Osteoblast (primary cell): Measurements from ENCODE around the gene PHF12. TPM values are rescaled to one million over a fixed set of nuclear protein-coding genes. Genes with fewer than 3 reads are reported as not detected.

Experiments used
- DNase-seq: peaks from one replicate; pipeline ENCODE4 v3.0.0; 2011; ENCODE audit warnings: low spot score, mixed read lengths; ENCODE audit not compliant: insufficient read length; ENCODE audit errors: missing footprints
- H2AFZ ChIP-seq: 2 replicates; pipeline ENCODE4 v1.6.0; 2011; ENCODE audit warnings: mild to moderate bottlenecking, low read length
- H3K27ac ChIP-seq: 2 replicates; pipeline ENCODE4 v1.5.1; 2011; ENCODE audit warnings: mild to moderate bottlenecking, low read depth, low read length, moderate library complexity
- H3K27me3 ChIP-seq: 2 replicates; pipeline ENCODE4 v1.6.0; 2012; ENCODE audit warnings: mild to moderate bottlenecking, control low read depth, inconsistent platforms, low read length, moderate library complexity; ENCODE audit not compliant: insufficient read depth
- H3K36me3 ChIP-seq: 2 replicates; pipeline ENCODE4 v1.5.1; 2011; ENCODE audit warnings: mild to moderate bottlenecking, low read length, control low read depth, moderate library complexity; ENCODE audit not compliant: insufficient read depth
- H3K4me1 ChIP-seq: 2 replicates; pipeline ENCODE4 v1.5.1; 2011; ENCODE audit warnings: mild to moderate bottlenecking, low read length, control low read depth, moderate library complexity; ENCODE audit not compliant: insufficient read depth
- H3K4me2 ChIP-seq: 2 replicates; pipeline ENCODE4 v1.6.0; 2011; ENCODE audit warnings: mild to moderate bottlenecking, low read length; ENCODE audit not compliant: insufficient read depth
- H3K4me3 ChIP-seq: fragments of 200-600 bp; sonication (generic); 3 replicates; pipeline ENCODE4 v1.5.1; 2012; ENCODE audit warnings: mild to moderate bottlenecking, low read length, inconsistent platforms; ENCODE audit not compliant: insufficient read depth
- H3K79me2 ChIP-seq: 2 replicates; pipeline ENCODE4 v1.6.0; 2012; ENCODE audit warnings: mild to moderate bottlenecking, low read length, control low read depth, inconsistent platforms; ENCODE audit not compliant: insufficient read depth
- H3K9me3 ChIP-seq: 2 replicates; pipeline ENCODE4 v1.5.1; 2011; ENCODE audit warnings: low read depth, low read length, control low read depth
- H4K20me1 ChIP-seq: 2 replicates; pipeline ENCODE4 v1.6.0; 2012; ENCODE audit warnings: mild to moderate bottlenecking, low read length, control low read depth; ENCODE audit not compliant: insufficient read depth
- total RNA-seq: library from RNA; depleted of rRNA; stranded (reverse); fragments of >200 nt; gene quantifications from 2 replicates; pipeline ENCODE4 v1.2.3, GENCODE V29; 2012
- TF ChIP-seq, protein P1 (sequence below): IDR thresholded peaks from 2 replicates; pipeline ENCODE4 v1.5.1; 2011; ENCODE audit warnings: mild to moderate bottlenecking, low read depth, low read length, moderate library complexity; ENCODE audit errors: extremely low read depth

PHF12 gene
- total RNA-seq, 1 donor = 26.8 TPM

DNA sequence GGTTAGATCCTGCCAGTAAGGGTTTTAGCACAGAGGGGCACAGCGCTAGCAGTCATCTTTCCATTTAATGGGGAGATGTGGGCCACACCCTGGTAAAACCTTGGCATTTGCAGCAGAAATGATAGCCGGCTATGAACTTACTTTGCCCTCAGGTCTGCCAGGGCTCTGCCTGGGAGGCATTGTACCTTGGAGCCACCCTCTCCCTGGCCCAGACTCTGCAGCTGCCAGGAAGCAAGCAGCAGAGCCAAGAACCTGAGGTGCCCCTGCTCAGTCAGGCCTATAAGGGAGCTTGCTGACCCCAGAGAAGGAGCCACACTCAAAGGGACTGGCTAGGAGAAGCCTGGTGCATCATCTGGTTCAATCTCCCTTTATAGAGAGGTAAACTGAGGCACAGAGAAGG, 23.7 kb upstream of the PHF12 start:
- Histone ChIP-seq H3K4me1 (peaks cover 8% of the 10 kb centered on the region), H3K27me3 (peaks cover 73% of the 10 kb centered on the region), H2AFZ (no peak overlapping the region), H4K20me1 (no peaks in the 10 kb centered on the region), H3K27ac (no peak overlapping the region), H3K9me3 (no peaks in the 10 kb centered on the region), H3K4me3 (no peak overlapping the region), H3K36me3 (no peaks in the 10 kb centered on the region), H3K4me2 (no peak overlapping the region), H3K79me2 (no peaks in the 10 kb centered on the region)
- TF ChIP-seq, protein P1, sequence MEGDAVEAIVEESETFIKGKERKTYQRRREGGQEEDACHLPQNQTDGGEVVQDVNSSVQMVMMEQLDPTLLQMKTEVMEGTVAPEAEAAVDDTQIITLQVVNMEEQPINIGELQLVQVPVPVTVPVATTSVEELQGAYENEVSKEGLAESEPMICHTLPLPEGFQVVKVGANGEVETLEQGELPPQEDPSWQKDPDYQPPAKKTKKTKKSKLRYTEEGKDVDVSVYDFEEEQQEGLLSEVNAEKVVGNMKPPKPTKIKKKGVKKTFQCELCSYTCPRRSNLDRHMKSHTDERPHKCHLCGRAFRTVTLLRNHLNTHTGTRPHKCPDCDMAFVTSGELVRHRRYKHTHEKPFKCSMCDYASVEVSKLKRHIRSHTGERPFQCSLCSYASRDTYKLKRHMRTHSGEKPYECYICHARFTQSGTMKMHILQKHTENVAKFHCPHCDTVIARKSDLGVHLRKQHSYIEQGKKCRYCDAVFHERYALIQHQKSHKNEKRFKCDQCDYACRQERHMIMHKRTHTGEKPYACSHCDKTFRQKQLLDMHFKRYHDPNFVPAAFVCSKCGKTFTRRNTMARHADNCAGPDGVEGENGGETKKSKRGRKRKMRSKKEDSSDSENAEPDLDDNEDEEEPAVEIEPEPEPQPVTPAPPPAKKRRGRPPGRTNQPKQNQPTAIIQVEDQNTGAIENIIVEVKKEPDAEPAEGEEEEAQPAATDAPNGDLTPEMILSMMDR = no peak
- no peak for DNase-seq

DNA sequence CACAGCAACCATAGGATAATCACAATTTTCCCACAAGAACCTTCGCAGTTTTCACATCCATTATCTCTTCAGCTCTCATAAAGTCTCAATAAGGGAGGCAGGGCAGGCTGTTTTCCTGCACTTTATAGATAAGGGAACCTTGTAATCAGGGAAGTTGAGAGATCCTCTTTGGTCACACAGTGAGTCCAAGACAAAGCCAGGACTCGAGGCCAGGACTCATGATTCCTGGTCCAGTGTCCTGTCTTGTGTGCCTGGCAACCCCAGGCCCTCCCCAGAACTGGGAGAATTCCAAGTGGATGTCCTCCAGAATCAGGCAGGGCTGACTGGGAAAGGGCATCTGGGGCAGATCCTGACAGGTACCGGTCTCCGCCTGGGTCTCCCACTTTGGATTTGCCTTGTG, 23.1 kb upstream of the PHF12 start:
- Histone ChIP-seq H3K36me3 (no peaks in the 10 kb centered on the region), H3K4me2 (no peak overlapping the region), H3K4me3 (no peak overlapping the region), H3K4me1 (peaks cover 8% of the 10 kb centered on the region), H3K79me2 (no peaks in the 10 kb centered on the region), H3K27ac (no peak overlapping the region), H2AFZ (no peak overlapping the region), H3K9me3 (no peaks in the 10 kb centered on the region), H3K27me3 (peaks cover 76% of the 10 kb centered on the region), H4K20me1 (no peaks in the 10 kb centered on the region)
- TF ChIP-seq, protein P1 = no peak
- DNase-seq = no peak

DNA sequence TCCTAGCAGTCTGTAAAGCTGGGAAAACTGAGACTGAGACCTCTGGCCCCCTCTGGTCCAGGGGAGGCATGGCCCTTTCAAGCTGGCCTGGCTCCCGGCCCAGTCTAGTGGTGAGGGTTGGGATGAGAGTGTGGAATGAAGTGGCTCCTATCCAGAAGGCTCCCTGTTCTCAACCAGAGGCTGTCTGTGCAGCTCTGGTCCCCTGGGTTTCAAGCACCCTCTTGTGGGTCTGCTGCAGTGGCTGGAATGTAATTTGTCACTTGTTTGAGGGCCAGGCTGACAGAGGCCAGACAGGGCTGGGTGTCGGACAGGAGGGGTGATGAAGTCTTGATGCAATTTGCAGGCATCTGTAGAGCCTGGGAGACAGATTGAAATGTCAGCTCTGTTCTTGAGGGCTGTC, 22.1 kb upstream of the PHF12 start:
- Histone ChIP-seq H2AFZ (no peak overlapping the region), H3K79me2 (no peaks in the 10 kb centered on the region), H3K4me3 (no peak overlapping the region), H3K36me3 (no peaks in the 10 kb centered on the region), H3K9me3 (no peaks in the 10 kb centered on the region), H3K4me1 (peaks cover 9% of the 10 kb centered on the region), H3K4me2 (no peak overlapping the region), H3K27ac (no peak overlapping the region), H4K20me1 (no peaks in the 10 kb centered on the region), H3K27me3 (peaks cover 71% of the 10 kb centered on the region)
- TF ChIP-seq, protein P1 = no peak
- DNase-seq = no peak

DNA sequence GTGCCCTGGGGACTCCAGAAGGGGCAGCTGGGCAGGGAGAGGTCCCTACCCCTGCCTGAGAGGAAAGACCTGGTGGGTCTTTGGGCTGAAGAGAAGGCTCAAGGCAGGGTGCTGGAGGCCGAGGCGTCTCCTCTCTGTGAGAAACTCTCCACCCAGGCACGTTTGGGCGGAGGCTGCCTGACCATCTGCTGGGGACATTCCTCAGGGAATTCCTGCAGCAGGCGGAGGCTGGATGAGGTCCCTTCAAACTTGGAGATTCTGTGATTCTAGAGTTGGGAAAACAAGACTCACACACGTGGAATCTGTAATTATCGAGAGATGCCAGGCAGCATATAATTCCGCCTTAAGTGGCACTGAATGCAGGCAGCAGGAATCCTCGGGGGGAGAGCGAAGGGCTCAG, 21.1 kb upstream of the PHF12 start:
- Histone ChIP-seq H2AFZ (no peak overlapping the region), H4K20me1 (no peaks in the 10 kb centered on the region), H3K9me3 (no peaks in the 10 kb centered on the region), H3K4me3 (no peak overlapping the region), H3K79me2 (no peaks in the 10 kb centered on the region), H3K27me3 (peaks cover 61% of the 10 kb centered on the region), H3K36me3 (no peaks in the 10 kb centered on the region), H3K4me2 (no peak overlapping the region), H3K4me1 (peaks cover 15% of the 10 kb centered on the region), H3K27ac (no peak overlapping the region)
- peak; percentile 48 for DNase-seq
- TF ChIP-seq, protein P1 = no peak
